ENCODE measurements around the gene NEK1.
A peak's percentile ranks its signal among the peaks of the same experiment; 100 is the strongest.

The NEK1 gene

DNA sequence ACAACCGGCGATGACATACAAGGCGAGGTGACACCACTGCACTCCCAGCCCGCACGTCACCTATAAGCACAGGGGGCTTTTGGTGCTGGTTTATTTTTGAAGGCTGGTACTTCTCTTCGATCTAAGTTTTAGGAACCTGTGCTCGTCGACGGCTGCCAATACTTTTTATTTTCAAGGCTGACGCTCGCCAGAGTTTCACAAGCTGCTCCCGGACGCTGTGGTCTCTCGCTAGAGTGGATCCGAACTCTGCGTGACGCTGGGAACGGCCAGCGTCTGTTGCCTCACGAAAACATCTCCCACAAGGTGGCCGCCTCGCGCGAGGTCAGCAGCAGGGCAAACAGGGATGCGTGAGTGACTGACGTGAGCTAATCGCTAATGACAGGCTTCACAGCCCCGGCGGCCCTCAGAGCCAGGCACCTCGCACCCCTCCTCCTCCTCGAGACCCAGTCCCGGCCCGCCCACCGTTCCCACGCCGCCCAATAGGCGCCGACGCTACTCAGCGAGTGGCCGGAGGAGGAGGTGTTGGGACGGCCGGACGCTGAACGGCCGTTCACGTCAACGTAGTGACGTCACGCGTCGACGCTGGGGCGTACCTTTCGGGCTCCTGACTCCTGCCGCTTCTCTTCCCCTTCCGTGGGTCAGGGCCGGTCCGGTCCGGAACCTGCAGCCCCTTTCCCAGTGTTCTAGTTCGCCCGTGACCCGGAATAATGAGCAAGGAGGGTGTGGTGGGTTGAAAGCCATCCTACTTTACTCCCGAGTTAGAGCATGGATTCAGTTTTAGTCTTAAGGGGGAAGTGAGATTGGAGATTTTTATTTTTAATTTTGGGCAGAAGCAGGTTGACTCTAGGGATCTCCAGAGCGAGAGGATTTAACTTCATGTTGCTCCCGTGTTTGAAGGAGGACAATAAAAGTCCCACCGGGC, 7.8 kb upstream of the NEK1 start, which contains the start of gene CLCN3:
Gene CLCN3 (plus strand): TSS at position 621 of the 922 bp plus-strand sequence. CDS start 15,351 bp downstream, outside the sequence.
- peak within 1 kb of the TSS; percentile 78 for H3K9ac ChIP-seq (ENCODE audit: low read depth, low read length, poor library complexity, severe bottlenecking)
- peaks cover 32% of the 10 kb centered on the region for H3K4me1 ChIP-seq (ENCODE audit: insufficient read depth, low read length, poor library complexity, severe bottlenecking)
- H3K9me2 ChIP-seq (replicated peaks; ENCODE audit: low read depth, low read length) = no peaks in the 10 kb centered on the region
- TF ChIP-seq EZH2phosphoT487 (IDR thresholded peaks at IDR 0.05; ENCODE audit: borderline replicate concordance) = no peak
- TF ChIP-seq, protein P1, sequence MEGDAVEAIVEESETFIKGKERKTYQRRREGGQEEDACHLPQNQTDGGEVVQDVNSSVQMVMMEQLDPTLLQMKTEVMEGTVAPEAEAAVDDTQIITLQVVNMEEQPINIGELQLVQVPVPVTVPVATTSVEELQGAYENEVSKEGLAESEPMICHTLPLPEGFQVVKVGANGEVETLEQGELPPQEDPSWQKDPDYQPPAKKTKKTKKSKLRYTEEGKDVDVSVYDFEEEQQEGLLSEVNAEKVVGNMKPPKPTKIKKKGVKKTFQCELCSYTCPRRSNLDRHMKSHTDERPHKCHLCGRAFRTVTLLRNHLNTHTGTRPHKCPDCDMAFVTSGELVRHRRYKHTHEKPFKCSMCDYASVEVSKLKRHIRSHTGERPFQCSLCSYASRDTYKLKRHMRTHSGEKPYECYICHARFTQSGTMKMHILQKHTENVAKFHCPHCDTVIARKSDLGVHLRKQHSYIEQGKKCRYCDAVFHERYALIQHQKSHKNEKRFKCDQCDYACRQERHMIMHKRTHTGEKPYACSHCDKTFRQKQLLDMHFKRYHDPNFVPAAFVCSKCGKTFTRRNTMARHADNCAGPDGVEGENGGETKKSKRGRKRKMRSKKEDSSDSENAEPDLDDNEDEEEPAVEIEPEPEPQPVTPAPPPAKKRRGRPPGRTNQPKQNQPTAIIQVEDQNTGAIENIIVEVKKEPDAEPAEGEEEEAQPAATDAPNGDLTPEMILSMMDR (conservative IDR thresholded peaks at IDR 0.05; ENCODE audit: low read length) = no peak
- H3K36me3 ChIP-seq (ENCODE audit: insufficient read depth, low read length) = no peaks in the 10 kb centered on the region
- 0 out of 2 replicates have a peak, but pooled peaks cover 3% of the 10 kb centered on the region for H3F3A ChIP-seq (ENCODE audit: low read depth)
- peak within 1 kb of the TSS; percentile 99 for H3K4me2 ChIP-seq (ENCODE audit: low read depth, low read length, poor library complexity, severe bottlenecking)
- H3K9me3 ChIP-seq (ENCODE audit: insufficient read depth, low read depth, low read length) = no peaks in the 10 kb centered on the region
- peak within 1 kb of the TSS; percentile 82 for H3K4me3 ChIP-seq (ENCODE audit: low read length, poor library complexity, severe bottlenecking)
- H4K20me1 ChIP-seq (ENCODE audit: insufficient read depth, low read length, poor library complexity, severe bottlenecking) = peaks cover 40% of the 10 kb centered on the region
- peaks cover 30% of the 10 kb centered on the region for H3K79me2 ChIP-seq (ENCODE audit: insufficient read depth, low read length)
- no peaks in the 10 kb centered on the region for H3K27me3 ChIP-seq (ENCODE audit: insufficient read depth, low read length, poor library complexity, severe bottlenecking)
- H2AFZ ChIP-seq (ENCODE audit: low read length) = peak within 1 kb of the TSS; percentile 99

DNA sequence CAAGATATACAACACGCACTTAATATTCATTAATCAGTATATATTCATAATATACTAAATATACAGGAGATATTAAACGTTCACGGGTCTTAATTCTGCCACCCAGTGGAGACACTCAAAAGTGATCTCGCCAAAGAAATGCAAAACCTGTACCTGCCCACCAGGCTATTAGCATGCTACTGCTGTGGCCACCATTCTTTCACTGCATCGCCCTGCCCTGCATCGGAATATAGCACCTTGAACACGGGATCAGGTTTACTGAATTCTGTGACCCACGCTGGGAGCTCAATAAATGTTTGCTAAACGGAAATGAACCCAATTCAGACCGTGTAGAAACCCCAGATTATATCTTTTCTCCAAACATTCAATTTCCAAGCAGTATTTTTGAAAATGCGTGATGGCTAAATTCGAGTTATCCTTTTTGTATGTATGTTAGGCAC, 7.2 kb upstream of the NEK1 start:
- Histone ChIP-seq H3K9me2 (replicated peaks; ENCODE audit: low read depth, low read length) (no peaks in the 10 kb centered on the region), H3K9me3 (ENCODE audit: insufficient read depth, low read depth, low read length) (no peaks in the 10 kb centered on the region), H2AFZ (ENCODE audit: low read length) (peak overlapping the region; percentile 99), H3F3A (ENCODE audit: low read depth) (0 out of 2 replicates have a peak, but pooled peaks cover 3% of the 10 kb centered on the region), H3K27me3 (ENCODE audit: insufficient read depth, low read length, poor library complexity, severe bottlenecking) (no peaks in the 10 kb centered on the region), H3K36me3 (ENCODE audit: insufficient read depth, low read length) (no peaks in the 10 kb centered on the region), H3K4me1 (ENCODE audit: insufficient read depth, low read length, poor library complexity, severe bottlenecking) (peaks cover 32% of the 10 kb centered on the region), H3K4me3 (ENCODE audit: low read length, poor library complexity, severe bottlenecking) (peak overlapping the region; percentile 82), H3K9ac (ENCODE audit: low read depth, low read length, poor library complexity, severe bottlenecking) (peak overlapping the region; percentile 78), H3K4me2 (ENCODE audit: low read depth, low read length, poor library complexity, severe bottlenecking) (peak overlapping the region; percentile 99), H4K20me1 (ENCODE audit: insufficient read depth, low read length, poor library complexity, severe bottlenecking) (peaks cover 38% of the 10 kb centered on the region), H3K79me2 (ENCODE audit: insufficient read depth, low read length) (peaks cover 30% of the 10 kb centered on the region)
- TF ChIP-seq, protein P1 (conservative IDR thresholded peaks at IDR 0.05; ENCODE audit: low read length) = peak; percentile 56
- no peak for TF ChIP-seq EZH2phosphoT487 (IDR thresholded peaks at IDR 0.05; ENCODE audit: borderline replicate concordance)

DNA sequence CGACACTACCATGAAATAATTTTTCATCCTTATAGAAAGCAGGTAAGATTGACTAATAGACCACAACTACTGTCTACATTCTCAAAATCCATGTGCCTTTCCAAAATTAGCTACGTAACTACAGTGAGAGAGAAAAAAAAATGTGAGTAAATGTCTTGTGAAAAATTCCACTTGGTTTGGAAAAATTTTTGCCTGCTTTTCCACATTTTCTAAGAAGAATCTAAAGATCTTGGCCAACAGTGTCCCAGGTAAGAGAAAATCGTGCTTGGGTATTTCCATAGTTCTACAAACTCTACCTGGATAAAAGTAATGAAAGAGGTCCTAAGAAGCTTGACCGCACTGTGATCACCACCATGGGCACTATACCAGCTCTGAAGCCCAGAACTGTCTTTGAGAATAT, 6.6 kb upstream of the NEK1 start:
- no peaks in the 10 kb centered on the region for H3K27me3 ChIP-seq (ENCODE audit: insufficient read depth, low read length, poor library complexity, severe bottlenecking)
- peaks cover 30% of the 10 kb centered on the region for H3K79me2 ChIP-seq (ENCODE audit: insufficient read depth, low read length)
- H2AFZ ChIP-seq (ENCODE audit: low read length) = peak overlapping the region; percentile 74; the same call in 1 of the 2 replicates
- H3K4me1 ChIP-seq (ENCODE audit: insufficient read depth, low read length, poor library complexity, severe bottlenecking) = peaks cover 32% of the 10 kb centered on the region
- no peaks in the 10 kb centered on the region for H3K36me3 ChIP-seq (ENCODE audit: insufficient read depth, low read length)
- H3K9me3 ChIP-seq (ENCODE audit: insufficient read depth, low read depth, low read length) = no peaks in the 10 kb centered on the region
- H4K20me1 ChIP-seq (ENCODE audit: insufficient read depth, low read length, poor library complexity, severe bottlenecking) = peaks cover 34% of the 10 kb centered on the region
- peak overlapping the region; percentile 99 for H3K4me2 ChIP-seq (ENCODE audit: low read depth, low read length, poor library complexity, severe bottlenecking)
- H3K4me3 ChIP-seq (ENCODE audit: low read length, poor library complexity, severe bottlenecking) = peak overlapping the region; percentile 82
- TF ChIP-seq, protein P1 (conservative IDR thresholded peaks at IDR 0.05; ENCODE audit: low read length) = no peak
- no peak for TF ChIP-seq EZH2phosphoT487 (IDR thresholded peaks at IDR 0.05; ENCODE audit: borderline replicate concordance)
- no peaks in the 10 kb centered on the region for H3K9me2 ChIP-seq (replicated peaks; ENCODE audit: low read depth, low read length)
- H3K9ac ChIP-seq (ENCODE audit: low read depth, low read length, poor library complexity, severe bottlenecking) = no peak overlapping the region
- H3F3A ChIP-seq (ENCODE audit: low read depth) = 0 out of 2 replicates have a peak, but pooled peaks cover 3% of the 10 kb centered on the region

Measured in Loucy (cell line).